SK-N-SH (cell line): ENCODE results near the gene GNAL. TPM values are rescaled to one million over a fixed set of nuclear protein-coding genes. Genes with fewer than 3 reads are reported as not detected.

ENCODE experiments used
- CTCF ChIA-PET: fragments of 300-600, 350-600 bp; formaldehyde crosslinking; extraction: SDS; loops from one replicate; lab custom pipeline; 2021; lab: Yijun Ruan, JAX
- POLR2A ChIA-PET: fragments of 350-600 bp; sonication (Branson Sonifier 250); formaldehyde crosslinking; extraction: SDS; loops from one replicate; lab custom pipeline; 2020; ENCODE audit warnings: antibody characterized with exemption, inconsistent platforms; lab: Yijun Ruan, JAX
- DNase-seq: peaks from one replicate; pipeline ENCODE4 v3.0.0; 2012
- H2AFZ ChIP-seq: fragments of 200-600 bp; sonication (generic); 2 replicates; pipeline ENCODE4 v1.8.1; 2016; ENCODE audit warnings: antibody characterized with exemption, mild to moderate bottlenecking, low read depth
- H3F3A ChIP-seq: fragments of 200-600 bp; sonication (generic); replicated peaks from 2 replicates; pipeline ENCODE3; 2016; ENCODE audit warnings: antibody characterized with exemption, mild to moderate bottlenecking; ENCODE audit not compliant: insufficient read depth
- H3K27ac ChIP-seq, 2 experiments: fragments of 200-500 bp in 1 of 2; fragments of 200-600 bp in 1 of 2; sonication (Bioruptor generic) in 1 of 2; sonication (generic), shearing (Covaris generic) in 1 of 2; 2 replicates each; pipeline versions ENCODE4 v1.5.1 to v1.6.1; 2014 to 2016; ENCODE audit warnings: low read depth in 2 of 2, inconsistent platforms in 1 of 2, low read length in 1 of 2, mild to moderate bottlenecking in 1 of 2, mixed read lengths in 1 of 2
- H3K27me3 ChIP-seq: fragments of 200-600 bp; sonication (generic), shearing (Covaris generic); 2 replicates; pipeline ENCODE4 v1.6.1; 2016; ENCODE audit warnings: mixed run types; ENCODE audit not compliant: insufficient read depth
- H3K36me3 ChIP-seq, 2 experiments: fragments of 200-500 bp in 1 of 2; fragments of 200-600 bp in 1 of 2; sonication (Bioruptor generic) in 1 of 2; sonication (generic) in 1 of 2; replicated peaks in 1 of 2; 2 replicates each; pipeline versions ENCODE3 to v1.5.1; 2014 to 2016; ENCODE audit warnings: low read length in 1 of 2, mild to moderate bottlenecking in 1 of 2; ENCODE audit not compliant: insufficient read depth in 2 of 2, control insufficient read depth in 1 of 2
- H3K4me1 ChIP-seq, 2 experiments: fragments of 200-500 bp in 1 of 2; fragments of 200-600 bp in 1 of 2; sonication (Bioruptor generic) in 1 of 2; sonication (generic), shearing (Covaris generic) in 1 of 2; 2 replicates each; pipeline versions ENCODE4 v1.5.1 to v1.6.1; 2014 to 2016; ENCODE audit warnings: low read depth in 1 of 2, low read length in 1 of 2, mixed run types in 1 of 2; ENCODE audit not compliant: insufficient read depth in 2 of 2, control insufficient read depth in 1 of 2
- H3K4me2 ChIP-seq: fragments of 200-600 bp; sonication (generic), shearing (Covaris generic); 2 replicates; pipeline ENCODE4 v1.6.1; 2017; ENCODE audit warnings: mixed run types
- H3K4me3 ChIP-seq, 2 experiments: fragments of 200-500 bp in 1 of 2; fragments of 200-600 bp in 1 of 2; sonication (Bioruptor generic) in 1 of 2; sonication (generic), shearing (Covaris generic) in 1 of 2; 2 replicates each; pipeline versions ENCODE4 v1.5.1 to v1.8.1; 2014 to 2016; ENCODE audit warnings: low read depth in 2 of 2, inconsistent platforms in 1 of 2, low read length in 1 of 2, mild to moderate bottlenecking in 1 of 2, mixed read lengths in 1 of 2, moderate library complexity in 1 of 2
- H3K79me2 ChIP-seq: fragments of 200-600 bp; sonication (generic); 2 replicates; pipeline ENCODE4 v1.8.1; 2017; ENCODE audit warnings: mild to moderate bottlenecking; ENCODE audit not compliant: insufficient read depth
- H3K9ac ChIP-seq: fragments of 200-600 bp; sonication (generic); 2 replicates; pipeline ENCODE4 v1.6.1; 2017; ENCODE audit warnings: mixed run types
- H3K9me2 ChIP-seq: fragments of 200-600 bp; sonication (generic); 2 replicates; pipeline ENCODE4 v1.6.1; 2017; ENCODE audit warnings: mixed run types
- H3K9me3 ChIP-seq: fragments of 200-600 bp; sonication (generic); 2 replicates; pipeline ENCODE4 v1.6.1; 2017; ENCODE audit warnings: mixed run types, mild to moderate bottlenecking, moderate library complexity
- H4K20me1 ChIP-seq: fragments of 200-600 bp; sonication (generic); 2 replicates; pipeline ENCODE4 v1.6.1; 2017; ENCODE audit warnings: mild to moderate bottlenecking, mixed run types; ENCODE audit not compliant: insufficient read depth
- CHD2 ChIP-seq: fragments of 150-350 bp; IDR thresholded peaks from 2 replicates; pipeline ENCODE4 v1.6.1; 2018; ENCODE audit warnings: low read length; ENCODE audit not compliant: partially characterized antibody
- CTCF ChIP-seq: fragments of 200-600 bp; sonication (generic); IDR thresholded peaks from 2 replicates; pipeline ENCODE4 v1.6.1; 2017; ENCODE audit warnings: antibody characterized with exemption, mild to moderate bottlenecking, moderate library complexity
- ELF1 ChIP-seq: IDR thresholded peaks from 2 replicates; pipeline ENCODE4 v1.4.0; 2012
- EP300 ChIP-seq, 2 experiments: IDR thresholded peaks; 2 replicates each; pipeline versions ENCODE4 v1.4.0 to v1.6.1; 2012; ENCODE audit warnings: borderline replicate concordance in 1 of 2, low read depth in 1 of 2, low read length in 1 of 2
- EZH2phosphoT487 ChIP-seq: fragments of 200-600 bp; sonication (generic); IDR thresholded peaks from 2 replicates; pipeline ENCODE4 v1.6.1; 2017; ENCODE audit warnings: low read depth, mixed run types, mild to moderate bottlenecking, antibody characterized with exemption, moderate library complexity, borderline replicate concordance
- FOSL2 ChIP-seq: IDR thresholded peaks from 2 replicates; pipeline ENCODE4 v1.4.0; 2012; ENCODE audit warnings: low read depth, mild to moderate bottlenecking, moderate library complexity, borderline replicate concordance
- GABPA ChIP-seq: IDR thresholded peaks from 2 replicates; pipeline ENCODE4 v1.4.0; 2012; ENCODE audit warnings: low read depth, mild to moderate bottlenecking
- GATA2 ChIP-seq: sonication (generic); formaldehyde crosslinking; IDR thresholded peaks from 2 replicates; pipeline ENCODE4 v1.5.0; 2020; ENCODE audit warnings: mild to moderate bottlenecking, missing genetic modification reagents
- IRF3 ChIP-seq: fragments of 150-350 bp; IDR thresholded peaks from 2 replicates; pipeline ENCODE4 v1.6.1; 2016; ENCODE audit warnings: mild to moderate bottlenecking, low read depth, low read length
- MAX ChIP-seq: IDR thresholded peaks from 2 replicates; pipeline ENCODE4 v1.4.0; 2012; ENCODE audit warnings: low read depth
- MXI1 ChIP-seq: IDR thresholded peaks from 2 replicates; pipeline ENCODE4 v1.6.1; 2012; ENCODE audit warnings: mild to moderate bottlenecking, low read depth, low read length, improper control_type of control experiment
- NFIC ChIP-seq: IDR thresholded peaks from 2 replicates; pipeline ENCODE4 v1.4.0; 2012; ENCODE audit warnings: borderline replicate concordance
- NRF1 ChIP-seq: IDR thresholded peaks from 2 replicates; pipeline ENCODE4 v1.6.1; 2012; ENCODE audit warnings: low read depth, mild to moderate bottlenecking, low read length
- RAD21 ChIP-seq: IDR thresholded peaks from 2 replicates; pipeline ENCODE4 v1.6.1; 2012; ENCODE audit warnings: mild to moderate bottlenecking, low read length
- RCOR1 ChIP-seq: fragments of 150-350 bp; IDR thresholded peaks from 2 replicates; pipeline ENCODE4 v1.6.1; 2017; ENCODE audit warnings: antibody characterized with exemption, low read length
- RFX5 ChIP-seq: IDR thresholded peaks from 2 replicates; pipeline ENCODE4 v1.6.1; 2012; ENCODE audit warnings: mild to moderate bottlenecking, improper control_type of control experiment, low read length
- RXRA ChIP-seq: IDR thresholded peaks from 2 replicates; pipeline ENCODE4 v1.4.0; 2012; ENCODE audit warnings: low read depth, mild to moderate bottlenecking, borderline replicate concordance
- SMC3 ChIP-seq: IDR thresholded peaks from 2 replicates; pipeline ENCODE4 v1.6.1; 2012; ENCODE audit warnings: low read depth, low read length, improper control_type of control experiment
- TEAD4 ChIP-seq: IDR thresholded peaks from 2 replicates; pipeline ENCODE4 v1.4.0; 2012; ENCODE audit warnings: mild to moderate bottlenecking, borderline replicate concordance; ENCODE audit not compliant: insufficient read depth
- USF2 ChIP-seq: fragments of 150-350 bp; IDR thresholded peaks from 2 replicates; pipeline ENCODE4 v1.6.1; 2017; ENCODE audit warnings: antibody characterized with exemption, low read length, low read depth, borderline replicate concordance
- WGBS: methylation state at CpG from one replicate; pipeline ENCODE4 v1.1.6; 2017; ENCODE audit warnings: low lambda C conversion rate; 5-methylcytosine and 5-hydroxymethylcytosine counted together
- polyA plus RNA-seq, 3 experiments: library from polyadenylated mRNA; depleted of rRNA; stranded (reverse); fragments of >200 nt; gene quantifications; 2 replicates each; pipeline ENCODE4 v1.2.3, GENCODE V29; 2012

Gene GNAL
- polyA plus RNA-seq, 1 of the 3 experiments (the other 2 are of a cell fraction), result 0.13 TPM

- POLR2A ChIA-PET, result no interaction called here
- Histone ChIP-seq H3K4me3 (no peak overlapping the region), H3K9ac (no peak overlapping the region), H3K27me3 (peaks cover 40% of the 10 kb centered on the region; the same call in 1 of the 2 replicates), H4K20me1 (no peaks in the 10 kb centered on the region), H2AFZ (no peak overlapping the region), H3K9me3 (no peaks in the 10 kb centered on the region), H3K4me1 (no peaks in the 10 kb centered on the region), H3K4me2 (no peak overlapping the region), H3K27ac (no peak overlapping the region), H3K79me2 (no peaks in the 10 kb centered on the region), H3K36me3 (no peaks in the 10 kb centered on the region), H3F3A (no peaks in the 10 kb centered on the region), H3K9me2 (no peaks in the 10 kb centered on the region)
- DNase-seq, result no peak
- TF ChIP-seq RXRA (no peak), CHD2 (no peak), USF2 (no peak), RCOR1 (no peak), EP300 (IDR thresholded peaks at IDR 0.05; ENCODE audit: borderline replicate concordance in 1 of 2, low read depth in 1 of 2, low read length in 1 of 2) (no peak), ELF1 (no peak), CTCF (no peak), RAD21 (no peak), GATA2 (no peak), MAX (no peak), RFX5 (no peak), NRF1 (no peak)
- WGBS, result 11% methylated on average over 4 of the region's 4 CpGs
- CTCF ChIA-PET, result no interaction called here
These were observed 112.5 kb downstream of the GNAL start for GRCh38 chr18:11801573-11801972.

- CTCF ChIA-PET, result no interaction called here
- Histone ChIP-seq H3K4me2 (no peak overlapping the region), H2AFZ (no peak overlapping the region), H3K9me3 (no peaks in the 10 kb centered on the region), H3K9ac (no peak overlapping the region), H3K36me3 (no peaks in the 10 kb centered on the region), H3F3A (no peaks in the 10 kb centered on the region), H4K20me1 (no peaks in the 10 kb centered on the region), H3K4me1 (no peaks in the 10 kb centered on the region), H3K27me3 (peaks cover 40% of the 10 kb centered on the region; the same call in 1 of the 2 replicates), H3K4me3 (no peak overlapping the region), H3K27ac (no peak overlapping the region), H3K79me2 (no peaks in the 10 kb centered on the region), H3K9me2 (no peaks in the 10 kb centered on the region)
- TF ChIP-seq NRF1 (no peak), GABPA (no peak), USF2 (no peak), RCOR1 (no peak), MXI1 (no peak), EZH2phosphoT487 (no peak), NFIC (no peak), TEAD4 (no peak), EP300 (IDR thresholded peaks at IDR 0.05; ENCODE audit: borderline replicate concordance in 1 of 2, low read depth in 1 of 2, low read length in 1 of 2) (no peak), FOSL2 (no peak), IRF3 (no peak), CHD2 (no peak), SMC3 (no peak)
- DNase-seq, result no peak
- POLR2A ChIA-PET, result no interaction called here
- 6% methylated on average over 6 of the region's 6 CpGs for WGBS
These were observed 113.1 kb downstream of the GNAL start for GRCh38 chr18:11802158-11802557.
